Choroid plexus epithelial cell (primary cell): ENCODE data around the gene NKX1-1.

ENCODE experiments used
- DNase-seq: peaks from one replicate; pipeline ENCODE4 v3.0.0-alpha.2; 2010; ENCODE audit warnings: low read depth
- H3K4me3 ChIP-seq: 2 replicates; pipeline ENCODE4 v1.5.1; 2011; ENCODE audit warnings: low read depth, mild to moderate bottlenecking, control low read depth, low read length, moderate library complexity
- TF ChIP-seq, protein P1 (sequence below): conservative IDR thresholded peaks from 2 replicates; pipeline ENCODE4 v1.5.1; 2011; ENCODE audit warnings: low read depth, mild to moderate bottlenecking, control low read depth, inconsistent platforms, low read length, moderate library complexity

NKX1-1 gene

DNA sequence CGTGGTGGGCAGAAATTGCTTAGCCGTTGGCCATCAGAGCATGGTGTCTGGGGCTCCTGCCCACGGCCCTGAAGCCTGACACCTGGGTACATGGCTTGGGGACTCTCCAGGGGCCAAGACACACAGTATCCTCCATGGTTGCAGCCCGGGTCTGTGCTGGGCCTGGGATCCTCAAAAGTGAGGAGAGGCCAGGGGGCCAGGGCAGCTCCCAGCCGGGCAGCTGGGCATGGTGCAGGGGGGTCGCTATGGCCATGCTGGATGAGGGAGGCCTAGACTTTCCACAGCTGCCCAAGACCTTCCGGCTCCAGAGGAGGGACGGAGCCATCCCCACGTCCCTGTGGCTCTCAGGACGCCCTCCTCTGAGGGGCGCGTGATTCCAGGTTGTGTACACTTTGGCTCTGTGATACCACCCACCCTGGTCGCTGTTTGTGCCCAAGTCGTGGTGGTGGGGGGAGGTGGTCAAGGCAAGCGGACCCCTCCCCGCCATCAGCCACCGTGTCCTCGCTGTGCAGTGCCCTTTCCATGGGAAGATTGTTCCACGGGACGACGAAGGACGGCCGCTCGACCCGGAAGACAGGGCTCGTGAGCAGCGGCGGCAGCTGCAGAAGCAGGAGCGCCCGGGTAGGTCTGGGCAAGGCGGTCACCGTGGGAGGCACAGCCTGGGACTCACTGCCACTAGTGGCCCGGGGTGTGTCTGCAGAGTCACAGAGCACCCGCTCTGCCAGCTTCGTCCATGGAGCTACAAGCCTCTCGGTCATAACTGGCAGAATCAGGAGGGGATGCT lies 25.7 kb downstream of the NKX1-1 start:
- H3K4me3 ChIP-seq: no peak overlapping the region
- no peak for DNase-seq
- TF ChIP-seq, protein P1, sequence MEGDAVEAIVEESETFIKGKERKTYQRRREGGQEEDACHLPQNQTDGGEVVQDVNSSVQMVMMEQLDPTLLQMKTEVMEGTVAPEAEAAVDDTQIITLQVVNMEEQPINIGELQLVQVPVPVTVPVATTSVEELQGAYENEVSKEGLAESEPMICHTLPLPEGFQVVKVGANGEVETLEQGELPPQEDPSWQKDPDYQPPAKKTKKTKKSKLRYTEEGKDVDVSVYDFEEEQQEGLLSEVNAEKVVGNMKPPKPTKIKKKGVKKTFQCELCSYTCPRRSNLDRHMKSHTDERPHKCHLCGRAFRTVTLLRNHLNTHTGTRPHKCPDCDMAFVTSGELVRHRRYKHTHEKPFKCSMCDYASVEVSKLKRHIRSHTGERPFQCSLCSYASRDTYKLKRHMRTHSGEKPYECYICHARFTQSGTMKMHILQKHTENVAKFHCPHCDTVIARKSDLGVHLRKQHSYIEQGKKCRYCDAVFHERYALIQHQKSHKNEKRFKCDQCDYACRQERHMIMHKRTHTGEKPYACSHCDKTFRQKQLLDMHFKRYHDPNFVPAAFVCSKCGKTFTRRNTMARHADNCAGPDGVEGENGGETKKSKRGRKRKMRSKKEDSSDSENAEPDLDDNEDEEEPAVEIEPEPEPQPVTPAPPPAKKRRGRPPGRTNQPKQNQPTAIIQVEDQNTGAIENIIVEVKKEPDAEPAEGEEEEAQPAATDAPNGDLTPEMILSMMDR: no peak

DNA sequence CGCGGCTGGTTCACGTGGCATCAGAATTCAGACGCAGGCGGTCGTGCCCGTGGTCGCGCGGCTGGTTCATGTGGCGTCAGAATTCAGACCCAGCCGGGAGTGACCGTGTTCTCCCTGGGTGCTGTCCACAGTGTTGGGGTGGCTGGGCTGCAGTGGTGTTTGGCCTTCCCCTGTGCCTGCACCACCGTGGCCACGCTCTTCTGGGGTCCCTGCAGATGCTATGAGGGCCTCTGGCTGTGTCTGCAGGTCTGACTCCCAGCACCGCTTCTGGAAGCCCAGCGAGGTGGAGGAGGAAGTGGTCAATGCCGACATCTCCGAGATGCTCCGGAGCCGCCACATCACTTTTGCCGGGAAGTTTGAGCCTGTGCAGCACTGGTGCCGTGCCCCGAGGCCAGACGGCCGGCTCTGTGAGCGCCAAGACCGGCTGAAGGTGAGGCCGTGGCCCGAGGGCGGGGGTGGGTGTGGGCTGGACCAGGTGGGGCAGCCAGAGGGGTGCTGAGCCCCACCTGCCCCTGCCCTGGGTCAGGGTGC lies 26.4 kb downstream of the NKX1-1 start:
- TF ChIP-seq, protein P1: no peak
- no peak for DNase-seq
- H3K4me3 ChIP-seq: no peak overlapping the region

DNA sequence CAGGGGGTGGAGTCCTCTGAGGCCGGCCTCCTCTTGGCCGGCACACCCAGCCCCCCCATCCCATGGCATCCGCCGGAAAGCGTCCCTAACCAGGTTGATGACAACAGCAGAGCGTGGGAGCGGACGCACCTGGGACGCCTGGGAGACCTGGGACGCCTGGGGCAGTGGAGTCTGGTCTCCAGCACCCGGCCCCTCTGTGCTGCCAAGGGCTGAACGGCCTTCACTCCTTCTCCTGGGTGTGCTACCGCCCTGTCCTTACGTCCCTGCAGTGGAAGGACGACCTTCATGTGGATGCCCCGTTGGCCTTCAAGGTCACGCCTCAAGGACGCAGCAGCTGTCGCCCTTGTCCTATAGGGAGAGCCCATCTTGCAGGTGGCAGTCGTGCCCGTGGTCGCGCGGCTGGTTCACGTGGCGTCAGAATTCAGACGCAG lies 26.9 kb downstream of the NKX1-1 start:
- no peak for DNase-seq
- TF ChIP-seq, protein P1: no peak
- H3K4me3 ChIP-seq: no peak overlapping the region

DNA sequence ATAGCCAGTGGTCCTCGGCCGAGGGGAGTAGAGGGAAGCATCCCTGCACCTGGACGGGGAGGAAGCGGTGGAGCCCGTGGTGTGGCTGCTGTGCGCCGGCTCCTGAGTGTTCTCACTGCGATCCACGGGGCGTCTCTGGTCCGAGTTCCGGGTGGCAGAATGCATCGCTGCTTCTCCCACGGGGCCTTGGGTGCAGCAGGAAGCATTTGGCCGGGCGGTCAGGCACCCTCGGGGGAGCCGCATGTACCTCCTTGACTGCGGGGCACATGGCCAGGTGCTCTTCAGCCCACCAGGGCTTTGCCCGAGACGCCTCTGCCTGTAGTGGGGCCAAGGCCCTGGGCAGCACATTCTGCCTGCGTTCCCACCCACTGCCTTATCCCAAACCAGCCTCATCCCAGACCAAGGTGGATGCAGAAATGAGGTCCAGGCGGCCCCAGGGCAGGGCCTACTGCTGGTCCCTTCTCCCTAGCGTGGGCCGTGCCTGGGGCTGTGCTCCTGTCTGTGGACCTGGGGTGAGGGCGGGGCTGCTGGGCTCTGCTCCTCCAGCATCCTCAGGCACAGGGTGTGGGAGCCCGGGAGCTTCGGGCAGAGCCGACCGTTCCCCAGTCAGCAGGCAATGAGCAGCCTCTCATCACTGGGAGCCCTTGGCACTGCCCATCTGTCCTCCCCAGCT lies 27.5 kb downstream of the NKX1-1 start:
- no peak for DNase-seq
- TF ChIP-seq, protein P1: no peak
- H3K4me3 ChIP-seq: no peak overlapping the region

DNA sequence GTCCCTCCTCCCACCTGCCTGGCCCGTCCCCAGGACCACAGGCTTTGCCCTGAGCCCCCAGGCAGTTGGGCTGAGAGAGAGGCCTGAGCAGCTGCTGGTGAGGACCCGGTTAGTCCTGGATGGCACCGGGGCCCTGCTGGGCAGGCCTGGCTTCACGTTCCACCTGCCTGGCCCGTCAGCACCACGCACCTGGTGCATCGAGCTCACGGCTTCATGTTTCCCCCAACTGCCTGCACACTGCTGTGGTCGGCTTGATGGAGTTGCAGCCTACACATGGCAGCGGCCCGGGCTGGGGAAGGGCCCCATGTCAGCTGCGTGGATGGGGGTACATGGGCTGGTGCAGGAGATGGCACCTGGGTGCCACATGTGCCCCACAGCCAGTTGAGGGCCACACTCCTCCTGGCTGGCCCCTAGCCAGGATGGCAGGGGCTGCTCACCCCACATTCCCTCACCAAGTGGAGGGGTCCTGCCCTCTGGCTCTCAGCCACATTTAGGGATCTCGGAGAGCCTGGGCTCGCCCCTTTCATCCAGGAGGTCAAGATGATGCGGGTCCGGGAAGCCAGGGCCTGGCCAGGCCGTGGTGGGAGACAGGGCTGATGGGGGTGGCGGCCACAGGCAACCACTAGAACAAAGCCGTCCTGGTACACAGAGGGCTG lies 28.5 kb downstream of the NKX1-1 start:
- DNase-seq: no peak
- TF ChIP-seq, protein P1: no peak
- no peak overlapping the region for H3K4me3 ChIP-seq

DNA sequence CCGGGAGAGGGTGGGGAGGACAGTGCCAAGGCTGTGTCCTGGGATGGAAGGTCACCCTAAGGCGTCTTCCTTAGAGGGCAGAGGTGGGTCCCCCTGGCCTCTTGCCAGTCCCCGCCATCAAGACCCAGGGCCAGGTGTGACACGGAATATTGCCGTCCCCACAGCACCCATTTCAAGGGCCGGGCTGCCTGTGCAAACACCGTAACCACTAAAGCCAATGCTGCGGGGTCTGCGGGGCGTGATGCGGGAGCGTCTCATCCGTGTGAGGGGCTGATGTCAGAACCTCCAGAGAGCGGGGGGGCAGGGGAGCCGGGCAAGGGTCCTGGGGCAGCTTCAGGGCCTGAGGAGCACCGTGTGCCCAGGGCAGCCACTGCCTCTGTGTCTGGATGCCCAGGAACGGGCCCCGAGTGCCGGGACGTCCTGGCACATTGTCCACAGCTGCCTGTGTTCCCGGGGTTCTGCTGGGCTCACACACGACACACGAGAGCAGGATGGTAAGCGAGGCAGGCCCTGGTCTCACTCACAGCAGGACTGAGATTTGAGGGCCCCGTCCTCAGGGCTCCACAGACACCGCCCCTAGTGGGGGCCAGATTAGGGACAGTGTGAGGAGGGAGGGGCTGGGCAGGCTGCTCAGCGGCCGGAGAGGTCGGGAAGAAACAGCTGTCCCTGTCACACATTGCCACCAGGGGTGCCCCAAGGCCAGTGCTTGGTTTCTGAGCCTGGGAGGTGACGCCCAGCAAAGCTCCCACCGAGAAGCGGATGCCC lies 29.2 kb downstream of the NKX1-1 start:
- no peak overlapping the region for H3K4me3 ChIP-seq
- TF ChIP-seq, protein P1: no peak

More for the DNA sequence above, 29.2 kb downstream of the NKX1-1 start:
- no peak for DNase-seq
